ENCODE data around the gene PCDHGB1. TPM values are rescaled to one million over a fixed set of nuclear protein-coding genes. Genes with fewer than 3 reads are reported as not detected.
"Not testable (repeated sequence)": the region's sequence is repeated elsewhere in the genome, so short reads cannot be mapped to it uniquely, and the experiment has no call there.

PCDHGB1 gene
- total RNA-seq, 4 donors from 2014 or later: 0.29 to 1.9 (median 1.5) TPM

DNA sequence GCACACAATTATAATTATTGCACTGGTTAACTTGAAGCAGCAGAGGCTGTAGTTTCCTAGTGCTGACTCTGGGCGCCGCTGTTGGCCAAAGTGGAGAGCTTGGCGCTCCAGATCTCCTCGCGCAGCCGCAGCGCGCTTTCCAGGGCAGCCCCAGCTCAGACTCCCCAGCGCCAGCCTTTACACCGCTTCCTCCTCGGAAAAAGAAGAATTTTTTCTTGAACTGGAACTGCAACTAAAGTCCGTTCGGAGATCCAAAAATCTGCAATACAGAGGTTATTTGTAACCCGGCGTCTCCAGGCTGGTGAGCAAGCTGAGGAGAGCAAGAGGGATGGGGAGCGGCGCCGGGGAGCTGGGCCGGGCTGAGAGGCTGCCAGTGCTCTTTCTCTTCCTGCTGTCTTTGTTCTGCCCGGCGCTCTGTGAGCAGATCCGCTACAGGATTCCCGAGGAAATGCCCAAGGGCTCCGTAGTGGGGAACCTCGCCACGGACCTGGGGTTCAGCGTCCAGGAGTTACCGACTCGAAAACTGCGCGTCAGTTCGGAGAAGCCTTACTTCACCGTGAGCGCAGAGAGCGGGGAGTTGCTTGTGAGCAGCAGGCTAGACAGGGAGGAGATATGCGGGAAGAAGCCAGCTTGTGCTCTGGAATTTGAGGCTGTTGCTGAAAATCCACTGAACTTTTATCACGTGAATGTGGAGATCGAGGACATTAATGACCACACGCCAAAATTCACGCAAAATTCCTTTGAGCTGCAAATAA, 37.8 kb downstream of the PCDHGB1 start, which contains the start of gene PCDHGB4:
PCDHGB4 (plus strand) TSS at position 142 of the 755 bp plus-strand sequence; CDS start at position 329, 187 bp downstream.
- intact Hi-C loops (cut with DNase I): not testable (repeated sequence)
- TF ChIP-seq, protein P1, sequence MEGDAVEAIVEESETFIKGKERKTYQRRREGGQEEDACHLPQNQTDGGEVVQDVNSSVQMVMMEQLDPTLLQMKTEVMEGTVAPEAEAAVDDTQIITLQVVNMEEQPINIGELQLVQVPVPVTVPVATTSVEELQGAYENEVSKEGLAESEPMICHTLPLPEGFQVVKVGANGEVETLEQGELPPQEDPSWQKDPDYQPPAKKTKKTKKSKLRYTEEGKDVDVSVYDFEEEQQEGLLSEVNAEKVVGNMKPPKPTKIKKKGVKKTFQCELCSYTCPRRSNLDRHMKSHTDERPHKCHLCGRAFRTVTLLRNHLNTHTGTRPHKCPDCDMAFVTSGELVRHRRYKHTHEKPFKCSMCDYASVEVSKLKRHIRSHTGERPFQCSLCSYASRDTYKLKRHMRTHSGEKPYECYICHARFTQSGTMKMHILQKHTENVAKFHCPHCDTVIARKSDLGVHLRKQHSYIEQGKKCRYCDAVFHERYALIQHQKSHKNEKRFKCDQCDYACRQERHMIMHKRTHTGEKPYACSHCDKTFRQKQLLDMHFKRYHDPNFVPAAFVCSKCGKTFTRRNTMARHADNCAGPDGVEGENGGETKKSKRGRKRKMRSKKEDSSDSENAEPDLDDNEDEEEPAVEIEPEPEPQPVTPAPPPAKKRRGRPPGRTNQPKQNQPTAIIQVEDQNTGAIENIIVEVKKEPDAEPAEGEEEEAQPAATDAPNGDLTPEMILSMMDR (IDR thresholded peaks at IDR 0.05): peak in 3 of 6 experiments; percentile 19 to 44 (median 30)

DNA sequence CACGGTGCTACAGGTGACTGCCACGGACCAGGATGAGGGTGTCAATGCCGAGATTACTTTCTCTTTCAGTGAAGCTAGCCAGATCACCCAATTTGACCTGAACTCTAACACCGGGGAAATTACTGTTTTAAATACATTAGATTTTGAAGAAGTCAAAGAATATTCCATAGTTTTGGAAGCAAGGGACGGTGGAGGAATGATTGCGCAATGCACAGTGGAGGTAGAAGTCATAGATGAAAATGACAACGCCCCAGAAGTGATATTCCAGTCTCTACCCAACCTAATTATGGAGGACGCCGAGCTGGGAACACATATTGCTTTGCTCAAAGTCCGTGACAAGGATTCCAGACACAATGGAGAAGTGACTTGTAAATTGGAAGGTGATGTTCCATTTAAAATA, 38.8 kb downstream of the PCDHGB1 start:
- Histone ChIP-seq H3K36me3 (peaks cover 0 to 7% (median 0%) of the 10 kb centered on the region in 3 donors), H3K27me3 (peaks cover 0 to 19% (median 0%) of the 10 kb centered on the region in 4 donors), H3K9me3 (peaks cover 20 to 96% (median 92%) of the 10 kb centered on the region in 3 donors), H3K4me1 (no peaks in the 10 kb centered on the region), H3K4me3 (no peak overlapping the region), H3K27ac (no peak overlapping the region)
- TF ChIP-seq, protein P1 (IDR thresholded peaks at IDR 0.05): no peak
- no peak for TF ChIP-seq POLR2A (IDR thresholded peaks at IDR 0.05)
- intact Hi-C loops (cut with DNase I): no loop called here
- no peak for DNase-seq
- WGBS, 2 donors: 47 to 60% methylated on average over 7 to 10 of the region's 10 CpGs

More for the DNA sequence above, 37.8 kb downstream of the PCDHGB1 start, which contains the start of gene PCDHGB4:
- not testable (repeated sequence) for H3K4me1 ChIP-seq, DNase-seq, H3K36me3 ChIP-seq, H3K27ac ChIP-seq
- H3K4me3 ChIP-seq: peak within 1 kb of the TSS in 3 of 4 donors; percentile 15 to 22 (median 17)
- 18 to 29% methylated on average over 4 to 6 of the region's 40 CpGs for WGBS, 2 donors
- H3K9me3 ChIP-seq: peaks cover 14 to 96% (median 92%) of the 10 kb centered on the region in 3 donors
- peaks cover 0 to 19% (median 0%) of the 10 kb centered on the region in 4 donors for H3K27me3 ChIP-seq

- H3K27me3 ChIP-seq: peaks cover 0 to 25% (median 0%) of the 10 kb centered on the region in 4 donors
- peaks cover 21 to 96% (median 92%) of the 10 kb centered on the region in 3 donors for H3K9me3 ChIP-seq
- no peak overlapping the region for H3K27ac ChIP-seq
- H3K4me1 ChIP-seq: no peaks in the 10 kb centered on the region
- intact Hi-C loops (cut with DNase I): no loop called here
- TF ChIP-seq, protein P1 (IDR thresholded peaks at IDR 0.05): no peak
- TF ChIP-seq POLR2A (IDR thresholded peaks at IDR 0.05): no peak
- DNase-seq: no peak
- H3K36me3 ChIP-seq: peaks cover 0 to 7% (median 0%) of the 10 kb centered on the region in 3 donors
- no peak overlapping the region for H3K4me3 ChIP-seq
- 48 to 58% methylated on average over 25 to 42 of the region's 77 CpGs for WGBS, 2 donors
Measured at GRCh38 chr5:141389153-141390042, 39.5 kb downstream of the PCDHGB1 start.

DNA sequence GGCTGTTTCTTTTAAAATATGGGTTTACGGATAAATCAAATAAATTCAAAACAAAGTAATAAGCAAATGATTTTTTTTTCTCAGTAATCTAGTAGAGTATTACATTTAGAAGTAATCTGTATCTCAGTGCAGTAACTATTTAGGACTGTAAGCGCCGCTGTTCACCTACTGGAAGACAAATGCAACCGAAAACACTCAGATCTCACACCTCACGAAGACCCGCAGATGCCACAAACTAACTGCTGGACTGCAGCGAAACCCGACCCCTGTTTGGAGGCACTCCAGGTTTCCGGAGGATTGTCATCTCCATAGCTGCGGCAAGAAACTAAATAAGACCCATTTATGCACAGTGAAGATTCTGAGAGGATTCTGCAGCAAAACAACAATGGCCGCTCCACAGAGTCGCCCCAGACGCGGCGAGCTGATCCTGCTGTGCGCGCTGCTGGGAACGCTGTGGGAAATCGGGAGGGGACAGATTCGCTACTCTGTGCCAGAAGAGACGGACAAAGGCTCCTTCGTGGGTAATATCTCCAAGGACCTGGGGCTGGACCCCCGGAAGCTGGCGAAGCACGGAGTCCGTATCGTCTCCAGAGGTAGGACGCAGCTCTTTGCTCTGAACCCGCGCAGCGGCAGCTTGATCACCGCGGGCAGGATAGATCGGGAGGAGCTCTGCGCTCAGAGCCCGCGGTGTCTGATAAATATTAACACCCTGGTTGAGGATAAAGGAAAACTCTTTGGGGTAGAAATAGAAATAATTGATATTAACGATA, 42.7 kb downstream of the PCDHGB1 start, which contains the start of gene PCDHGA8:
PCDHGA8 (plus strand) TSS at position 205 of the 770 bp plus-strand sequence; CDS start at position 386, 181 bp downstream.
- H3K9me3 ChIP-seq: peaks cover 21 to 96% (median 87%) of the 10 kb centered on the region in 3 donors

More for the DNA sequence above, 42.7 kb downstream of the PCDHGB1 start, which contains the start of gene PCDHGA8:
- intact Hi-C loops (cut with DNase I): no loop called here
- Histone ChIP-seq H3K27me3 (peaks cover 0 to 33% (median 0%) of the 10 kb centered on the region in 4 donors), H3K36me3 (peaks cover 0 to 7% (median 0%) of the 10 kb centered on the region in 3 donors), H3K27ac (no peak within 1 kb of the TSS), H3K4me1 (no peaks in the 10 kb centered on the region), H3K4me3 (peak within 1 kb of the TSS in 1 of 4 donors; percentile 13)
- 21 to 57% methylated on average over 19 to 36 of the region's 38 CpGs for WGBS, 2 donors
- no peak for DNase-seq
- no peak for TF ChIP-seq POLR2A (IDR thresholded peaks at IDR 0.05)
- TF ChIP-seq, protein P1 (IDR thresholded peaks at IDR 0.05): no peak

All from esophagus squamous epithelium (tissue), 5 donors.